Thymus (tissue), 11 donors: Measurements from ENCODE around the gene ZNF335. TPM values are rescaled to one million over a fixed set of nuclear protein-coding genes. Genes with fewer than 3 reads are reported as not detected.

Experiments used
- DNase-seq, 9 donors: peaks; one replicate each; pipeline ENCODE4 v3.0.0-alpha.2; 2013; ENCODE audit warnings: low spot score in 9 of 9, low read depth in 6 of 9, missing footprints in 1 of 9
- H3K27ac ChIP-seq, 2 donors: one replicate each; pipeline ENCODE4 v1.5.1; 2013; ENCODE audit warnings: control low read depth in 1 of 2, low read depth in 1 of 2, low read length in 1 of 2, mild to moderate bottlenecking in 1 of 2, moderate library complexity in 1 of 2
- H3K27me3 ChIP-seq, 2 donors: one replicate each; pipeline ENCODE4 v1.5.1; 2013; ENCODE audit warnings: low read length in 1 of 2; ENCODE audit not compliant: control insufficient read depth in 2 of 2, insufficient read depth in 1 of 2
- H3K36me3 ChIP-seq, 2 donors: one replicate each; pipeline ENCODE4 v1.5.1; 2013; ENCODE audit warnings: low read length in 1 of 2, mild to moderate bottlenecking in 1 of 2, moderate library complexity in 1 of 2; ENCODE audit not compliant: control insufficient read depth in 2 of 2, insufficient read depth in 2 of 2
- H3K4me1 ChIP-seq, 2 donors: one replicate each; pipeline ENCODE4 v1.5.1; 2013; ENCODE audit warnings: low read length in 2 of 2; ENCODE audit not compliant: control insufficient read depth in 2 of 2, insufficient read depth in 2 of 2
- H3K4me3 ChIP-seq, 2 donors: one replicate each; pipeline ENCODE4 v1.5.1; 2013; ENCODE audit warnings: low read length in 2 of 2, control low read depth in 1 of 2, mild to moderate bottlenecking in 1 of 2
- H3K9me3 ChIP-seq, 2 donors: one replicate each; pipeline ENCODE4 v1.5.1; 2013; ENCODE audit warnings: low read length in 1 of 2, mild to moderate bottlenecking in 1 of 2; ENCODE audit not compliant: control insufficient read depth in 2 of 2, insufficient read depth in 1 of 2
- WGBS: extraction: QIAGEN DNeasy Blood & Tissue Kit; methylation state at CpG from one replicate; pipeline ENCODE4 v1.1.7; 2013; 5-methylcytosine and 5-hydroxymethylcytosine counted together
- polyA plus RNA-seq: library from polyadenylated mRNA; stranded (reverse); fragments of 200-250 nt; gene quantifications from one replicate; pipeline ENCODE4 v1.2.3, GENCODE V29; 2013
- total RNA-seq: library from RNA; stranded (reverse); fragments of 120-200 nt; gene quantifications from one replicate; pipeline ENCODE4 v1.2.4, GENCODE V29; 2013
- donor health status: healthy.

ZNF335 gene
- total and polyA plus RNA-seq, 2 donors, result 8.3 to 16.5 TPM

- WGBS, result 50% methylated on average over 10 of the region's 10 CpGs
- no peak for DNase-seq
- Histone ChIP-seq H3K27me3 (peaks cover 54 to 72% of the 10 kb centered on the region in 2 donors), H3K4me3 (no peak overlapping the region), H3K27ac (no peak overlapping the region), H3K9me3 (peaks cover 1 to 14% of the 10 kb centered on the region in 2 donors), H3K4me1 (peaks cover 3 to 22% of the 10 kb centered on the region in 2 donors), H3K36me3 (no peaks in the 10 kb centered on the region)
These were observed 40.9 kb upstream of the ZNF335 start for GRCh38 chr20:46012921-46013320.

GRCh38 chr20:46011631-46012482 lies 39.9 kb upstream of the ZNF335 start:
- no peaks in the 10 kb centered on the region for H3K36me3 ChIP-seq
- H3K27ac ChIP-seq, result no peak overlapping the region
- H3K9me3 ChIP-seq, result peaks cover 1 to 14% of the 10 kb centered on the region in 2 donors
- H3K27me3 ChIP-seq, result peaks cover 57 to 83% of the 10 kb centered on the region in 2 donors
- no peak for DNase-seq
- peaks cover 3 to 26% of the 10 kb centered on the region in 2 donors for H3K4me1 ChIP-seq
- 22% methylated on average over 57 of the region's 57 CpGs for WGBS
- H3K4me3 ChIP-seq, result no peak overlapping the region

- H3K4me1 ChIP-seq, result peaks cover 3 to 26% of the 10 kb centered on the region in 2 donors
- H3K4me3 ChIP-seq, result no peak overlapping the region
- no peaks in the 10 kb centered on the region for H3K36me3 ChIP-seq
- WGBS, result 7% methylated on average over 74 of the region's 74 CpGs
- H3K9me3 ChIP-seq, result peaks cover 1 to 14% of the 10 kb centered on the region in 2 donors
- DNase-seq, result peak in 1 of 9 donors; percentile 26
- peaks cover 58 to 88% of the 10 kb centered on the region in 2 donors for H3K27me3 ChIP-seq
- H3K27ac ChIP-seq, result no peak overlapping the region
These were observed 38.7 kb upstream of the ZNF335 start for GRCh38 chr20:46010491-46011391.

- Histone ChIP-seq H3K9me3 (peaks cover 1 to 14% of the 10 kb centered on the region in 2 donors), H3K27ac (no peak overlapping the region), H3K4me3 (no peak overlapping the region), H3K27me3 (peaks cover 58 to 92% of the 10 kb centered on the region in 2 donors), H3K4me1 (peaks cover 11 to 35% of the 10 kb centered on the region in 2 donors), H3K36me3 (no peaks in the 10 kb centered on the region)
- 44% methylated on average over 20 of the region's 20 CpGs for WGBS
- DNase-seq, result no peak
These were observed 37.8 kb upstream of the ZNF335 start for GRCh38 chr20:46009816-46010215.

- no peak overlapping the region for H3K27ac ChIP-seq
- H3K27me3 ChIP-seq, result peaks cover 45 to 78% of the 10 kb centered on the region in 2 donors
- H3K4me3 ChIP-seq, result no peak overlapping the region
- WGBS, result 84% methylated on average over 4 of the region's 4 CpGs
- peaks cover 14 to 35% of the 10 kb centered on the region in 2 donors for H3K4me1 ChIP-seq
- no peaks in the 10 kb centered on the region for H3K36me3 ChIP-seq
- DNase-seq, result no peak
- H3K9me3 ChIP-seq, result peaks cover 1 to 12% of the 10 kb centered on the region in 2 donors
These were observed 35.7 kb upstream of the ZNF335 start for GRCh38 chr20:46007671-46008070.

GRCh38 chr20:46006964-46007363 lies 35.0 kb upstream of the ZNF335 start:
- no peak for DNase-seq

GRCh38 chr20:46006022-46006705 lies 34.2 kb upstream of the ZNF335 start:
- no peak for DNase-seq
- H3K9me3 ChIP-seq, result peaks cover 0 to under 1% of the 10 kb centered on the region in 2 donors
- 69% methylated on average over 6 of the region's 6 CpGs for WGBS
- peaks cover 14 to 41% of the 10 kb centered on the region in 2 donors for H3K4me1 ChIP-seq
- no peak overlapping the region for H3K4me3 ChIP-seq
- H3K27me3 ChIP-seq, result peaks cover 30 to 72% of the 10 kb centered on the region in 2 donors
- H3K27ac ChIP-seq, result no peak overlapping the region
- H3K36me3 ChIP-seq, result no peaks in the 10 kb centered on the region

More at GRCh38 chr20:46006964-46007363, 35.0 kb upstream of the ZNF335 start:
- 91% methylated on average over 11 of the region's 11 CpGs for WGBS
- peaks cover 14 to 37% of the 10 kb centered on the region in 2 donors for H3K4me1 ChIP-seq
- no peaks in the 10 kb centered on the region for H3K36me3 ChIP-seq
- peaks cover 38 to 74% of the 10 kb centered on the region in 2 donors for H3K27me3 ChIP-seq
- peaks cover 1 to 8% of the 10 kb centered on the region in 2 donors for H3K9me3 ChIP-seq
- no peak overlapping the region for H3K27ac ChIP-seq
- H3K4me3 ChIP-seq, result no peak overlapping the region

GRCh38 chr20:46004889-46005473 lies 33.0 kb upstream of the ZNF335 start:
- no peaks in the 10 kb centered on the region for H3K9me3 ChIP-seq
- H3K36me3 ChIP-seq, result no peaks in the 10 kb centered on the region
- DNase-seq, result peak in 1 of 9 donors; percentile 72
- WGBS, result 2% methylated on average over 3 of the region's 3 CpGs
- H3K4me1 ChIP-seq, result peaks cover 20 to 50% of the 10 kb centered on the region in 2 donors
- no peak overlapping the region for H3K4me3 ChIP-seq
- H3K27me3 ChIP-seq, result peaks cover 23 to 68% of the 10 kb centered on the region in 2 donors
- peak overlapping the region; percentile 11 to 33 for H3K27ac ChIP-seq
